CD4-positive, alpha-beta T cell treated with Interleukin-6 for 4 hours (primary cell): ENCODE results near the gene NFYC.
"Not testable (repeated sequence)": the region's sequence is repeated elsewhere in the genome, so short reads cannot be mapped to it uniquely, and the experiment has no call there.

Source experiments
- DNase-seq: peaks from one replicate; pipeline ENCODE4 v3.0.0-alpha.2; 2020; ENCODE audit warnings: mixed read lengths

Gene NFYC

GRCh38 chr1:40665335-40666171 lies 26.0 kb upstream of the NFYC start, which contains the start of gene RIMS3:
RIMS3 (minus strand) TSS chr1:40665682; CDS start chr1:40641925, 23,757 bp downstream.
- DNase-seq = peak; percentile 80

- DNase-seq = peak; percentile 87
Observed at GRCh38 chr1:40668769-40669525, 22.6 kb upstream of the NFYC start.

- no peak for DNase-seq
Observed at GRCh38 chr1:40673452-40673851, 18.1 kb upstream of the NFYC start.

- no peak for DNase-seq
Observed at GRCh38 chr1:40676501-40676900, 15.0 kb upstream of the NFYC start.

- DNase-seq = no peak
Observed at GRCh38 chr1:40679165-40679953, 12.1 kb upstream of the NFYC start.

GRCh38 chr1:40684669-40685068 lies 6.8 kb upstream of the NFYC start:
- DNase-seq = no peak

GRCh38 chr1:40687059-40687458 lies 4.4 kb upstream of the NFYC start:
- DNase-seq = no peak

GRCh38 chr1:40687661-40688060 lies 3.8 kb upstream of the NFYC start:
- DNase-seq = no peak

- no peak for DNase-seq
Observed at GRCh38 chr1:40689737-40690136, 1.8 kb upstream of the NFYC start.

GRCh38 chr1:40690771-40691537 lies 550 bp upstream of the NFYC start:
- DNase-seq = no peak

- DNase-seq = no peak
Observed at GRCh38 chr1:40692429-40692895, 958 bp downstream of the NFYC start.

GRCh38 chr1:40693425-40693824 lies 1.9 kb downstream of the NFYC start:
- no peak for DNase-seq

GRCh38 chr1:40694353-40694874 lies 2.9 kb downstream of the NFYC start:
- DNase-seq = no peak

- no peak for DNase-seq
Observed at GRCh38 chr1:40696294-40696693, 4.8 kb downstream of the NFYC start.

- DNase-seq = no peak
Observed at GRCh38 chr1:40697436-40697835, 5.9 kb downstream of the NFYC start.

- DNase-seq = no peak
Observed at GRCh38 chr1:40699787-40700186, 8.3 kb downstream of the NFYC start.

GRCh38 chr1:40701684-40702083 lies 10.2 kb downstream of the NFYC start:
- DNase-seq = no peak

- not testable (repeated sequence) for DNase-seq
Observed at GRCh38 chr1:40702810-40703209, 11.3 kb downstream of the NFYC start.

- no peak for DNase-seq
Observed at GRCh38 chr1:40703316-40703715, 11.8 kb downstream of the NFYC start.

GRCh38 chr1:40704817-40705733 lies 13.6 kb downstream of the NFYC start:
- DNase-seq = no peak

GRCh38 chr1:40706626-40707025 lies 15.1 kb downstream of the NFYC start:
- no peak for DNase-seq
